ENCODE measurements around the gene BARHL2.

The BARHL2 gene

DNA sequence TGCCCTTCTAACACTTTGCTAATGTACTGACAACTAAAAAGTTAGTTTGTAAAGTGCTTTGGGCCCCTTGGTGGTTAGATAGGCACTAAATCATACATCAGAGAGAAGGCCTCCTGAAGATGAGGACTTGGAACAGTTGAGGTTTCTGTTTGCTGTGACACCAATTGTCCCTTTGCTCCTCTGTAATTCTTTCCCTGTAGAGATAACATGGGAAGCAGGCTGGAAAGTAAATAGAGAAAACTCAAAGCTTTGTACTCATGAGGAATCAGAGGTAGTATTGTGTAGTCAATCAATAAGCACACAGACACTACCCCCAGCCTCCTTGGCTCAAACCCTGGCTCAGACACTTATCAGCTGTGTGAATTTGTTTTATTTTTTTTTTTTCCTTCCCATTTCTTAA is 31.6 kb upstream of the BARHL2 start:
- H3K9ac ChIP-seq (ENCODE audit: low read length), result no peak overlapping the region
- no peak overlapping the region for H3K4me3 ChIP-seq (ENCODE audit: low read length)
- H4K20me1 ChIP-seq (ENCODE audit: insufficient read depth, low read length), result no peaks in the 10 kb centered on the region
- no peaks in the 10 kb centered on the region for H3K9me3 ChIP-seq (replicated peaks; ENCODE audit: insufficient read depth, low read length)
- H3K27ac ChIP-seq (ENCODE audit: low read length), result no peak overlapping the region
- H3K79me2 ChIP-seq (ENCODE audit: low read length), result no peaks in the 10 kb centered on the region
- no peaks in the 10 kb centered on the region for H3F3A ChIP-seq (ENCODE audit: insufficient read depth, low read length)
- H3K36me3 ChIP-seq (replicated peaks; ENCODE audit: insufficient read depth, low read length), result no peaks in the 10 kb centered on the region
- TF ChIP-seq EZH2 (optimal IDR thresholded peaks at IDR 0.05; ENCODE audit: low read depth, low read length) (no peak), EZH2phosphoT487 (IDR thresholded peaks at IDR 0.05; ENCODE audit: low read length) (no peak)
- TF ChIP-seq, protein P1, sequence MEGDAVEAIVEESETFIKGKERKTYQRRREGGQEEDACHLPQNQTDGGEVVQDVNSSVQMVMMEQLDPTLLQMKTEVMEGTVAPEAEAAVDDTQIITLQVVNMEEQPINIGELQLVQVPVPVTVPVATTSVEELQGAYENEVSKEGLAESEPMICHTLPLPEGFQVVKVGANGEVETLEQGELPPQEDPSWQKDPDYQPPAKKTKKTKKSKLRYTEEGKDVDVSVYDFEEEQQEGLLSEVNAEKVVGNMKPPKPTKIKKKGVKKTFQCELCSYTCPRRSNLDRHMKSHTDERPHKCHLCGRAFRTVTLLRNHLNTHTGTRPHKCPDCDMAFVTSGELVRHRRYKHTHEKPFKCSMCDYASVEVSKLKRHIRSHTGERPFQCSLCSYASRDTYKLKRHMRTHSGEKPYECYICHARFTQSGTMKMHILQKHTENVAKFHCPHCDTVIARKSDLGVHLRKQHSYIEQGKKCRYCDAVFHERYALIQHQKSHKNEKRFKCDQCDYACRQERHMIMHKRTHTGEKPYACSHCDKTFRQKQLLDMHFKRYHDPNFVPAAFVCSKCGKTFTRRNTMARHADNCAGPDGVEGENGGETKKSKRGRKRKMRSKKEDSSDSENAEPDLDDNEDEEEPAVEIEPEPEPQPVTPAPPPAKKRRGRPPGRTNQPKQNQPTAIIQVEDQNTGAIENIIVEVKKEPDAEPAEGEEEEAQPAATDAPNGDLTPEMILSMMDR (IDR thresholded peaks at IDR 0.05; ENCODE audit: low read length), result no peak
- H3K4me2 ChIP-seq (ENCODE audit: low read depth, low read length), result no peak overlapping the region
- H3K27me3 ChIP-seq (replicated peaks; ENCODE audit: insufficient read depth, low read length), result no peaks in the 10 kb centered on the region
- no peaks in the 10 kb centered on the region for H3K4me1 ChIP-seq (ENCODE audit: low read length)
- no peak for DNase-seq
- H2AFZ ChIP-seq (ENCODE audit: low read length), result no peak overlapping the region
- H3K9me2 ChIP-seq (replicated peaks; ENCODE audit: insufficient read depth, low read length), result no peaks in the 10 kb centered on the region

DNA sequence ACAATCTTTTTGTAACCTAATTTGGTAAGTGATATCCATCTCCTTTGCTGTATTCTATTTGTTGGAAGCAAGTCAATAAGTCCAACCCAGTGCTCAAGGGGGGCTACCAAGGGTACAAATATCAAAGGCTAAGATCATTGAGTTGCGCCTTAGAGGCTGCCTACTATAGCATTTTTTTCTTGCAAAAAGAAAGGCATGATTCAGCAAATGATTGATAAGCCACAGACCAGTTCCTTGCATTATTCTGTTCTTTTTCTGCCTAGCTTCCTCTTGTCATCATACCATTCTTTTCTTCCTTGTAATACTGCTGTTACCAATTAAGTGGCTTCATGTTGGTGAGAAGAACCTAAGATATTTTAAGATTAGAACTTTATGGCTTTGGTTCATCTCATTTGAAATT is 29.8 kb upstream of the BARHL2 start:
- Histone ChIP-seq H3K9ac (ENCODE audit: low read length) (no peak overlapping the region), H3K79me2 (ENCODE audit: low read length) (no peaks in the 10 kb centered on the region), H3K27me3 (replicated peaks; ENCODE audit: insufficient read depth, low read length) (no peaks in the 10 kb centered on the region), H3F3A (ENCODE audit: insufficient read depth, low read length) (no peaks in the 10 kb centered on the region), H4K20me1 (ENCODE audit: insufficient read depth, low read length) (no peaks in the 10 kb centered on the region), H3K27ac (ENCODE audit: low read length) (no peak overlapping the region), H3K36me3 (replicated peaks; ENCODE audit: insufficient read depth, low read length) (no peaks in the 10 kb centered on the region), H3K4me3 (ENCODE audit: low read length) (no peak overlapping the region), H2AFZ (ENCODE audit: low read length) (no peak overlapping the region), H3K4me2 (ENCODE audit: low read depth, low read length) (no peak overlapping the region), H3K4me1 (ENCODE audit: low read length) (no peaks in the 10 kb centered on the region), H3K9me2 (replicated peaks; ENCODE audit: insufficient read depth, low read length) (no peaks in the 10 kb centered on the region), H3K9me3 (replicated peaks; ENCODE audit: insufficient read depth, low read length) (no peaks in the 10 kb centered on the region)
- DNase-seq, result no peak
- no peak for TF ChIP-seq EZH2 (optimal IDR thresholded peaks at IDR 0.05; ENCODE audit: low read depth, low read length)
- TF ChIP-seq, protein P1 (IDR thresholded peaks at IDR 0.05; ENCODE audit: low read length), result no peak
- no peak for TF ChIP-seq EZH2phosphoT487 (IDR thresholded peaks at IDR 0.05; ENCODE audit: low read length)

GRCh38 chr1:90745972-90746371 is 28.9 kb upstream of the BARHL2 start:
- Histone ChIP-seq H3K9me3 (replicated peaks; ENCODE audit: insufficient read depth, low read length) (no peaks in the 10 kb centered on the region), H3K27me3 (replicated peaks; ENCODE audit: insufficient read depth, low read length) (no peaks in the 10 kb centered on the region), H3K4me1 (ENCODE audit: low read length) (no peaks in the 10 kb centered on the region), H4K20me1 (ENCODE audit: insufficient read depth, low read length) (no peaks in the 10 kb centered on the region), H3F3A (ENCODE audit: insufficient read depth, low read length) (no peaks in the 10 kb centered on the region), H3K9ac (ENCODE audit: low read length) (no peak overlapping the region), H3K36me3 (replicated peaks; ENCODE audit: insufficient read depth, low read length) (no peaks in the 10 kb centered on the region), H3K4me3 (ENCODE audit: low read length) (no peak overlapping the region), H2AFZ (ENCODE audit: low read length) (no peak overlapping the region), H3K27ac (ENCODE audit: low read length) (no peak overlapping the region), H3K4me2 (ENCODE audit: low read depth, low read length) (no peak overlapping the region), H3K79me2 (ENCODE audit: low read length) (no peaks in the 10 kb centered on the region), H3K9me2 (replicated peaks; ENCODE audit: insufficient read depth, low read length) (no peaks in the 10 kb centered on the region)
- TF ChIP-seq EZH2phosphoT487 (IDR thresholded peaks at IDR 0.05; ENCODE audit: low read length) (no peak), EZH2 (optimal IDR thresholded peaks at IDR 0.05; ENCODE audit: low read depth, low read length) (no peak)
- TF ChIP-seq, protein P1 (IDR thresholded peaks at IDR 0.05; ENCODE audit: low read length), result no peak
- DNase-seq, result no peak
